HUES48 (cell line): ENCODE measurements around the gene TMEM244.

Experiments
- H3K27ac ChIP-seq: one replicate; pipeline ENCODE4 v1.7.0; 2013; ENCODE audit warnings: low read depth, low read length, inconsistent platforms
- H3K27me3 ChIP-seq: 2 replicates; pipeline ENCODE4 v1.6.1; 2013; ENCODE audit warnings: mild to moderate bottlenecking, low read length; ENCODE audit not compliant: control insufficient read depth, insufficient read depth
- H3K36me3 ChIP-seq: 2 replicates; pipeline ENCODE4 v1.6.1; 2013; ENCODE audit warnings: low read length; ENCODE audit not compliant: control insufficient read depth, insufficient read depth
- H3K4me1 ChIP-seq: 2 replicates; pipeline ENCODE4 v1.6.1; 2013; ENCODE audit warnings: mild to moderate bottlenecking, low read length; ENCODE audit not compliant: control insufficient read depth, insufficient read depth
- H3K4me3 ChIP-seq: 2 replicates; pipeline ENCODE4 v1.5.1; 2013; ENCODE audit warnings: mild to moderate bottlenecking, low read depth, low read length
- H3K9ac ChIP-seq: 2 replicates; pipeline ENCODE4 v1.6.1; 2013; ENCODE audit warnings: mild to moderate bottlenecking, low read depth, low read length, moderate library complexity
- H3K9me3 ChIP-seq: 2 replicates; pipeline ENCODE4 v1.6.1; 2013; ENCODE audit warnings: low read length; ENCODE audit not compliant: control insufficient read depth, insufficient read depth

The TMEM244 gene, protein sequence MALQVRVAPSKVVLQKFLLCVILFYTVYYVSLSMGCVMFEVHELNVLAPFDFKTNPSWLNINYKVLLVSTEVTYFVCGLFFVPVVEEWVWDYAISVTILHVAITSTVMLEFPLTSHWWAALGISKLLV

DNA sequence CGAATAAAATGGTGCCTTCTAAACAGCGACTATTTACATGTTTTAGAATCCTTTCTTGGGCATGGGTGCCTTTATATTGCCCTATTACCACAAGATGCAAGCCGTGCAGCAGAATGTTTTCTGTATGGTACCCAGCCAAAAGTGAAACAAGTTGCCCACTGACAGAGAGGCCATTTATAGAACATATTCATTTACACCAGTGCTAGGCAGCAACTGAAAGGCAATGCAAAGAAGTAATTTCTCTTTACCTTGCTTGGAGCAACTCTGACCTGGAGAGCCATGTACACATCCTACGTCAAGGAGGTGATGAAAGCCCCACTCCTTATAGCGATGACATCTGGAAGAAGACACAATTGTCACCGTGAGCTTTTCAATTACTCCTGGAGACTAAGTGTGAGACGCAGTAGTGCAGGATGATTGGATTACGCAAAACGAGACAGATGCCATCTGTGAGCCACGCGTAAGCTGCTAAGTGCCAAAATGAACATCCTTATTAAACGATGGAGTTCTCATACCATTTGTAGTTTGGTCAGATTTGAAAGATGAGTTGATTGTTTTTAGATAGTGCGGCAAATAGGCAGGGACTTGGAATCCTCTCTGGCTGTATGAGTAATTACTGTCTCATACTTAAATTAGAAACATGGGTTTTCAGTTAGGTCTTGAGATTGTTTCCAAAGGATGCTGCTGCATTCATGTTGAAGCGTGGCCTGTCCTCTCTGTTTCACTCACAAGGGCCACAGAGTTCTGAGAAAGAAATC is at the start of gene TMEM244:
Gene TMEM244 (minus strand): TSS at position 408 of the 758 bp plus-strand sequence. CDS start 127 bp downstream, at position 281.
- no peak within 1 kb of the TSS for H3K27ac ChIP-seq
- H3K9me3 ChIP-seq: peaks cover 11% of the 10 kb centered on the region; the same call in 1 of the 2 replicates
- peaks cover 5% of the 10 kb centered on the region for H3K4me1 ChIP-seq
- no peaks in the 10 kb centered on the region for H3K27me3 ChIP-seq
- no peaks in the 10 kb centered on the region for H3K36me3 ChIP-seq
- H3K9ac ChIP-seq: no peak within 1 kb of the TSS
- H3K4me3 ChIP-seq: no peak within 1 kb of the TSS

DNA sequence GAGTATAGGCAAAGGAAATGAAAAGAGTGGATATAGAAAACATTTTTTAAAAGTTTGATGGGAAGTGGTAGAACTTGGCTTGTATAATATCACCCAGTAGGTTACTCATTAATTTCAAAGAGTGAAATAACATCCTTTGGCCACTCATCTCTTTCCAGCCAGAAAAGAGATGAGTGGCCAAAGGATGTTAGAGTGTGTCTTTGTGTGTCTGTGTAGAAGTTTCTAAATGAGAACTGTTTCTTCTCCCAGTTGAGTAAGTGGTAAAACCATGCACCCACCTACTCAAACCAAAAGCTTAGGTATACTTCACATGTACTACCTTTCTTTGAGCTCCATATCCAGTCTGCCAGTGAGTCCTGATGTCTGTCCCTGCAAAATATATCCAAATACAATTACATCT is 47.7 kb upstream of the TMEM244 start:
- H3K4me1 ChIP-seq: no peaks in the 10 kb centered on the region
- H3K36me3 ChIP-seq: no peaks in the 10 kb centered on the region
- no peak overlapping the region for H3K4me3 ChIP-seq
- H3K9me3 ChIP-seq: no peaks in the 10 kb centered on the region
- H3K27me3 ChIP-seq: no peaks in the 10 kb centered on the region
- H3K9ac ChIP-seq: no peak overlapping the region
- no peak overlapping the region for H3K27ac ChIP-seq

DNA sequence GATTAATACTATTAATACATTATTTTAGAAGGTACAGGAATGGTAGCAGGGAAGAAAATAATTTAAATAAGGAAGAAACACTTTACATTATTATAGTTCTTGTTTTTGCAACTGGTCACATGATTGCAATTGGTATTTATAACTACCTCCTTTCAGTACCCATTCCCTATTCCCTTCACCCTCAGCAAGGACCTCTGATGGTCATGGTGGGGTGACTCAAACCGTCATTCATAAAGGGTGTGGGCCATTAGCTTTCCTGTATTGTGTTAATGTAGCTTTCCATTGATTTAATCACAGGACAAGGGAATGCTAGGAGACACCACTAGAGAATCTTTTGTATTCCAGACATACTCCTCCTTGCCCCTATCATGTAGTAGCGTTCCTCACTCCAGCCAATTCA is 47.2 kb upstream of the TMEM244 start:
- Histone ChIP-seq H3K4me3 (no peak overlapping the region), H3K9ac (no peak overlapping the region), H3K9me3 (no peaks in the 10 kb centered on the region), H3K27me3 (no peaks in the 10 kb centered on the region), H3K27ac (no peak overlapping the region), H3K4me1 (no peaks in the 10 kb centered on the region), H3K36me3 (no peaks in the 10 kb centered on the region)

DNA sequence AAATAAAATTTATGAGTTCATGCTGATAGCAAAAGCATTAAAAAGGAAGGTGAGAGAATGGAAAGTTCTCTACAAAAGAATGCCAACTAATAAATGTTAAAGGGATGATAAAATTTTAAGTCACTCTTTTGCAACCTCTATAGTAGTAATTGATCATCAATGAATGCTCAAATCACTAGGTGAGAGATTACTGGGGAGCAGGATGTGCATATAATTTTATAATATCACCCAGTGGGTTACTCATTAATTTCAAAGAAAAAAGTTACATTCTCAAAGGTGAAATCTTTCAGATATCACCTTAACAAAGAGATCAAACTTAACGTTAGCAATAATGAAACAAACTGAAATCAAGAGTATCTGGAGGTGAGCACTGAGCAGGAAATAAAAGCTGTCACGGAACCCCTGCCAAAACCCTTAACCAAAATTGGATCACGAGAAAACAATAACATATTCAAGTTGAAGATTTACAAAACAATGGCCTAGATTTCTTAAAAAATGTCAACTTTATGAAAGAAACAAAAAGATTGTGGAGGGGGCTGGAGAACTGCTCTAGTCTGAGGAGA is 45.5 kb upstream of the TMEM244 start:
- no peak overlapping the region for H3K4me3 ChIP-seq
- no peak overlapping the region for H3K27ac ChIP-seq
- H3K9me3 ChIP-seq: no peaks in the 10 kb centered on the region
- H3K27me3 ChIP-seq: no peaks in the 10 kb centered on the region
- H3K4me1 ChIP-seq: no peaks in the 10 kb centered on the region
- no peak overlapping the region for H3K9ac ChIP-seq
- H3K36me3 ChIP-seq: no peaks in the 10 kb centered on the region

DNA sequence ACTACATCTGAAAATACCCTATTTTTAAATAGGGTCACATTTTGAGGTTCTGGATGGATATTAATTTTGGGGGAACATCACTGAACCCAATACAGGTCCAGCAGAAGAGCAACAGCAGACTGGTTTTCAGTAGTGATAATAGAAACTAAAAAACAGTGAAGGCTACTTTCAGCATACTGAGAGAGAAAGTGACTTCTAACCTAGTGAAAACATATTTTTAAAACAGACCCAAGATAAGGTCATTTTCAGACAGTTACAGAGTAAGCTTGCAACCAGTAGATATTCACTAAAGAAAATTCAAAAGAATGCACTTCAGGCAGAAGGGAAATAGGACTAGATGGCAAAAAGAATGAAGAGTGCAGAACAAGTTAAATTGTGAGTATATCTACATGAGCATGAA is 42.0 kb upstream of the TMEM244 start:
- Histone ChIP-seq H3K4me1 (no peaks in the 10 kb centered on the region), H3K4me3 (no peak overlapping the region), H3K27me3 (no peaks in the 10 kb centered on the region), H3K36me3 (no peaks in the 10 kb centered on the region), H3K9ac (no peak overlapping the region), H3K27ac (no peak overlapping the region), H3K9me3 (no peaks in the 10 kb centered on the region)

DNA sequence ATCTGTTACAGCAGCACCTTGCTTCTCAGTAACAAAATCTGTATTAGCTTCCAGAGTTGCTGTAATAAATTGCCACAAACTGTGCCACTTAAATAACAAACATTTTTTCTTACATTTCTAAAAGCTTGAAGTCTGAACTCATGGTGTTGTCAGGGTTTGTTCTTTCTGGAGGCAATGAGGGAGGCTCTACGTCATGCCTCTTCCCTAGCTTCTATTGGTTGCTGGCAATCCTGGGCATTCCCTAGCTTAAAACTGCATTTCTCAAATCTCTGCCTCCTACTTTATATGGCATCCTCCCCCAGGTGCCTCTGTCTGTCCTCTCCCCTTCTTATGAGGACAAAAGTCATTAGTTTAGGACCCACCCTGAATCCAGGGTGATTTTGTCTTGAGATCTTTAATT is 41.6 kb upstream of the TMEM244 start:
- H3K36me3 ChIP-seq: no peaks in the 10 kb centered on the region
- H3K27ac ChIP-seq: no peak overlapping the region
- H3K4me3 ChIP-seq: no peak overlapping the region
- H3K9ac ChIP-seq: no peak overlapping the region
- no peaks in the 10 kb centered on the region for H3K27me3 ChIP-seq
- H3K4me1 ChIP-seq: no peaks in the 10 kb centered on the region
- H3K9me3 ChIP-seq: no peaks in the 10 kb centered on the region

DNA sequence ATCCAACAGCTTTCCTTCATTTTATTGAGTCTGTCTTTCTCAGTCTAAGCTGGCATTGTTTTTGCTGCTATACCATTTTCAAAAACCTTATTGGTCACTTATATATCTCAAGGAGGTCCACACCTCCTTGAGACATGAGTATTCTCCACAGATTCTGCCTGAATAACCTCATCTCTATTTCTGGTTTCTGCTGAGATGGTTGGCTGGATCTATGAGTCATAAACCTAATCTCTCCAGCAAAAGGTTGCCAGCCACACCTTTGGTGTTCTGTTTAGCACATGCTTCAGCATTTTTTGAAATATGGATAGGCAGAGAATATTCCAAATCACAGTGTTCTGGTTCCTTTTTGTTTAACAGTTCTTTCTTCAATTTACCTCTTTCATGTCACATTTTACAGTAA is 40.8 kb upstream of the TMEM244 start:
- no peak overlapping the region for H3K9ac ChIP-seq
- H3K4me3 ChIP-seq: no peak overlapping the region
- no peaks in the 10 kb centered on the region for H3K27me3 ChIP-seq
- no peaks in the 10 kb centered on the region for H3K36me3 ChIP-seq
- H3K9me3 ChIP-seq: no peaks in the 10 kb centered on the region
- H3K27ac ChIP-seq: no peak overlapping the region
- H3K4me1 ChIP-seq: no peaks in the 10 kb centered on the region

DNA sequence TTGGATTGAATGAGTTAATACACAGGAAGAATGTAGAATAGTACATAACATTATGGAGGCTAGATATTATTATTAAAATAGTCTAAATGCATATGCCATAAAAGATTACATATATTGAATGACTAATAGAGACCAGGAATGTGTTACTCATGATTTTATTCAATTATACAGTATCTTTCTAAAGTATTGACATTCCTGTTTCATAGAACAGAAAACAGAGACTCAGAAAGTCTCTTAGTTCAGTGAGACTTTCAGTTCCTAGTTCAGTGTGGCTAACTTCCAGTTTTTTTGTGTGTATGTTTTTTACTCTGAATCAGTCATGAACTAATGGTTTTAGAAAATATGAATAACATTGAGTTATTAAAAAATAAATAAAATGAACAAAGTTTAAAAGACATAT is 34.6 kb upstream of the TMEM244 start:
- Histone ChIP-seq H3K9ac (no peak overlapping the region), H3K9me3 (no peaks in the 10 kb centered on the region), H3K27ac (no peak overlapping the region), H3K36me3 (no peaks in the 10 kb centered on the region), H3K4me3 (no peak overlapping the region), H3K27me3 (no peaks in the 10 kb centered on the region), H3K4me1 (no peaks in the 10 kb centered on the region)

DNA sequence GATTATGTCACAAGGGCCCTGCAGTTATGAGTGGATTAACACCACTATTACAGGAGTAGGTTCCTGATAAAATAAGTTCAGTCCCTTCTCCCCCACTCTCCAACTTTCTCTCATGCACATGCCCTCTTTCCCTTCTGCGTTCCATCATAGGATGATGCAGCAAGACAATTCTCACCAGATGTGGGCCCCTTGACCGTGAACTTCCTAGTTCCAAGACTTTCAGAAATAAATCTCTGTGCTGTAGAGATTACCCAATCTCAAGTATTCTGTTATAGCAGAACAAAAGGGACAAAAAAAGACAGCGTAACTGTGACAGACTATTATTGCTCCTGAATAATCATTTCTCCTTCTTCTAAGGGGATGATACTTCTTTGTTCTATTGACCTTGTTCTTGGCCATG is 33.8 kb upstream of the TMEM244 start:
- Histone ChIP-seq H3K27ac (no peak overlapping the region), H3K4me3 (no peak overlapping the region), H3K36me3 (no peaks in the 10 kb centered on the region), H3K4me1 (no peaks in the 10 kb centered on the region), H3K9ac (no peak overlapping the region), H3K27me3 (no peaks in the 10 kb centered on the region), H3K9me3 (no peaks in the 10 kb centered on the region)

DNA sequence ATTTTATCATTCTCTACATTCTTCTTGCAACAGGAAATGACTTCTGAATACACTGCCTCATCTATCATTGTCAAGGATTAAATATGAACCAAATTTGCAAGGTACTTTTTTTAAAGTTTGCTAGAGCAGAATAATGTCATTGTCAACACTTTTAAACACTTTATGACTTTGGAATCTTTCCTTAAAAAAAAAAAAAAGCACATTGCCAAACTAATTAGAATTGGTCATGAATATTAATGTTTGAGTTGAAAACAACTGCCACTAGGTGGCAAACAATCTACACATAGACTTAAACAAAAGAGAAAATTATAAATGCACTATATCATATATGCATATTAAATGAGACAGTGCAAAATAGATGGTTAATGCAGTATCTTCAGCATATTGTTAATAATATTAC is 32.5 kb upstream of the TMEM244 start:
- no peaks in the 10 kb centered on the region for H3K9me3 ChIP-seq
- no peak overlapping the region for H3K27ac ChIP-seq
- no peaks in the 10 kb centered on the region for H3K27me3 ChIP-seq
- no peak overlapping the region for H3K9ac ChIP-seq
- no peak overlapping the region for H3K4me3 ChIP-seq
- no peaks in the 10 kb centered on the region for H3K36me3 ChIP-seq
- no peaks in the 10 kb centered on the region for H3K4me1 ChIP-seq

DNA sequence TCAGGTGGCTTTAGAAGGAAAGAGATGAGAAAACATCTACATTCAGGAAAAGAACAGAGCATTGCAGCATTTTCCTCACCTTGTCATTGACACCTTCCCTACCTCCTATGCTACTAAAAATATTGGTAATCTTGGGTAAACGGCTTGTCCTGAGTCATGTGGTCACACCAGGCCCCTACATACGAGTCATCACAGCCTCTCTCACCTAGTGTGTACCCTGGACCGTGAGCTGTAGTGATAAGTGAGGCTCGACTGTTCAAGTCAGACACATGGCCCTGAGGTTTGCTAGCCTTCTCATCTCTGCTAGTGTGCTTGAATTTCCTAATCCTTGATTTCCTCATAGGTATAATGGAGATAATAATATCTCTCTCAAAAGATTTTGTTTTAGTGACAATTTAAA is 29.6 kb upstream of the TMEM244 start:
- H3K4me3 ChIP-seq: no peak overlapping the region
- H3K27ac ChIP-seq: no peak overlapping the region
- no peaks in the 10 kb centered on the region for H3K27me3 ChIP-seq
- H3K4me1 ChIP-seq: no peaks in the 10 kb centered on the region
- no peaks in the 10 kb centered on the region for H3K36me3 ChIP-seq
- H3K9ac ChIP-seq: no peak overlapping the region
- no peaks in the 10 kb centered on the region for H3K9me3 ChIP-seq
